Activated CD8-positive, alpha-beta memory T cell treated with anti-CD3 and anti-CD28 coated beads for 36 hours (primary cell): ENCODE data around the gene AJM1. TPM values are rescaled to one million over a fixed set of nuclear protein-coding genes. Genes with fewer than 3 reads are reported as not detected.
"Not testable (repeated sequence)": the region's sequence is repeated elsewhere in the genome, so short reads cannot be mapped to it uniquely, and the experiment has no call there.

Experiments used
- CTCF ChIA-PET: fragments of 350-600 bp; sonication (Branson Sonifier 250); formaldehyde crosslinking; loops from one replicate; lab custom pipeline; 2021; ENCODE audit warnings: antibody characterized with exemption; lab: Charles Lee
- POLR2A ChIA-PET: fragments of 350-600 bp; sonication (Branson Sonifier 250); formaldehyde crosslinking; loops from one replicate; lab custom pipeline; 2021; ENCODE audit warnings: antibody characterized with exemption; lab: Charles Lee
- total RNA-seq, 2 experiments: library from RNA; stranded (reverse); gene quantifications; one replicate each; pipeline ENCODE4 v1.2.3, GENCODE V29; 2021

Gene AJM1
- 1 to 10 TPM; 3.8 to 3.9 TPM for total RNA-seq

DNA sequence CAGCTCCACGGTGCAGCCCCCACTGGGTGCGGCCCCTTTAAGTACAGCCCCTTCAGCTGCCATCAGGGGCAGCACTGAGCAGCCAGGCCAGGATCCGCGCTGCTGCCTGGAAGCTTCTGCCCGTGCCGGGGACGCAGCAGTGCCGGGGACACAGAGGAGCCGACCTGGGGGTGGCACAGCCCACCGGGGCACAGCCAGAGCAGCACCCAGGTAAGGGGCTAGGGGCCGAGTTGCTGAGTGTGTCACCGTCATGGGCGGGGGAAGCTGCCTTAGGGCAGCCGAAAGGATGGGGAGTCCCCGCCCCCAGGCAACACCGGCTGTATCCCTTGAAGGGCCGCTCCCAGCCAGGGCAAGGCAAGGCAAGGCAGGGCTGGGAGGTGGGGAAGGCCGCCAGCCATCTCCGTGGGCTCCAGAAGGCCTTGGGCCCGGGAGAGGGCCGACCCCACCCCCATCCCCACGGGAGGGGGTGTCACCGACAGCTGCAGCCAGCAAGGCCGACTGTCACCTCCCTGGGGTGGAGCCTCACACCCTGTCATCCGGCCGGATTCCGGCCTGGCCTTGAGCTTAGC is at the start of gene AJM1:
TSS of gene AJM1 (plus strand) at position 99 of the 569 bp plus-strand sequence. CDS start 1,937 bp downstream, outside the sequence.
- ChIA-PET CTCF (interaction anchor here (0.6 to 3.6 kb wide), 30 partner anchors 9 to 192 kb away, joined by 3 to 21 read pairs (median 4); partner anchors contain the start of genes C8G, FUT7, PAXX and RABL6), POLR2A (interaction anchor here (0.8 to 1.5 kb wide), 3 partner anchors 60 to 287 kb away, joined by 3 to 5 read pairs (median 5); no protein-coding TSS in a partner anchor)

DNA sequence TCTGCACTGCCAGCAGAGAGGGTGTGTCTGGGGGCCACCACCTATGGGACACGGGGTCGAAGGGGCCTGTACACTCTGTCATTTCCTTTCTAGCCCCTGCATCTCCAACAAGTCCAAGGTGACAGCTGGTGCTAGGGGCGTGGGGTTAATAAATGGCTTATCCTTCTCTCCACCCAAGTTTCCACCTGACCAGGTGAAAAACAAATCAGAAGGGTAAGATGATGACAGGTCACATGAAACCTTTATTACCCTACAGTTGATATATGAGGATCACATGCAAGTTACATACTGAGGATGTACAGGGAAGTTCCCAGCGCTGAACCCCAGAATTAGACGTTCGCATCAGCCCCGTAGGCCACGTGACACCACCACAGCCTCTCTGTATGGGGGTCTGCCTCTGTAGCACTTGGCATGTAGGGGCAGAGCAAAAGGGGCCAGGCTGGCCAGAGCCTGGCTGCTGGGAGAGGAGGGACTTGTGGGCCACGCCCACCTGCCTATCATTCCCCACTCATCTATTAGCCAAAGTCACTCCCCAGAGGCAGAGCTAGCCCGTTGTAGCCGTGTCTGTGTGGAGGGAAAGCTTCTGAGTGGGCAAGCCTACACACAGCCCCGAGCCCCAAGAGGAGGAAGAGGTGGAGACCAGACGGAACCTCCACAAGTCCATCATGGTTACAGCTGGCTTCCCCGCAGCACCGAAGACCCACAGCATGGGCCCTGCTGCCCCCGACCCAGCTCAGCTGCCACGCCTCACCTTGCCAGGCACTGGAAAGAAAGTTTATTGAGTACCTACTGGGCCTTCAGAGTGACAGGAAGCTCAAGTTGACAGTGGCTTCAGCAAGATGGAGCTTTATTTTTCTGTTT is 49.0 kb upstream of the AJM1 start:
- CTCF ChIA-PET = interaction anchor here (1.0 to 1.6 kb wide), 6 partner anchors 9 to 274 kb away, joined by 3 to 7 read pairs (median 5); no protein-coding TSS in a partner anchor
- POLR2A ChIA-PET = no interaction called here

GRCh38 chr9:136794281-136794999 is 47.8 kb upstream of the AJM1 start:
- POLR2A ChIA-PET = no interaction called here
- CTCF ChIA-PET = interaction anchor here (0.8 to 1.4 kb wide), 3 partner anchors 17 to 273 kb away, joined by 4 to 7 read pairs (median 5); no protein-coding TSS in a partner anchor

DNA sequence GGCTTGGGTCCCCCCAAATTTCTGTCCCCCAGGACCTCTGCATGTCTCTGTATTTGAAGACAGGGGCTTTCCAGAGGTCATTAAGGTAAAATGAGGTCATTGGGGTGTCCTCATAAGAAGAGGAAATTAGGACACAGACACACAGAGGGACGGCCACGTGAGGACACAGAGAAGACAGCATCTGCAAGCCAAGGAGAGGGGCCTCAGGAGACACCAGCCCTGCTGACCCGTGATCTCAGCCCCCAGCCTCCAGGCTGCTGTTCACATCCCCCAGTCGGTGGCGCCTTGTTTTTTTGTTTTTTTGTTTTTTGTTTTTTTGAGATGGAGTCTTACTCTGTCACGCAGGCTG is 47.3 kb upstream of the AJM1 start:
- CTCF ChIA-PET = no interaction called here
- POLR2A ChIA-PET = no interaction called here

DNA sequence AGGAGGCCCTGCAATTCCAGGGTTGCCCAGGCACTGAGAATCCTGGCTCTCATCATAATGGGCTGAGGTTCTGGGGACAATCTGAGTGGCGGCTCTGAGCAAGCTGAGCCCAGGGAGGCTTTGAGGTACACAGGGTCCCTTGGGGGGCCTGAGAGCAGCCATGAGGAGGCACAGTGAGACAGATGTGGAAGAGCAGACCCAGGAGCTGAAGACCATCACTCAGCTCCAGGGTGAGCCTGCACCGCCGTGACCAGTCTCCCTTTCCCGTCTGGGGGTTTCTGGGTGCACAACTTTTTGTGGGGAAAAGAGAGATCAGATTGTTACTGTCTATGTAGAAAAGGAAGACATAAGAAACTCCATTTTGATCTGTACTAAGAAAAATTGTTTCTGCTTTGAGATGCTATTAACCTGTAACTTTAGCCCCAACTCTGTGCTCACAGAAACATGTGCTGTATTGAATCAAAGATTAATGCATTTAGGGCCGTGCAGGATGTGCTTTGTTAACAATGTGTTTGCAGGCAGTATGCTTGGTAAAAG is 46.0 kb upstream of the AJM1 start, which contains the start of gene CCDC183:
TSS of gene CCDC183 (plus strand) at position 101 of the 537 bp plus-strand sequence. CDS start at position 161, 60 bp downstream.
- POLR2A ChIA-PET = no interaction called here

GRCh38 chr9:136796775-136797347 is 45.4 kb upstream of the AJM1 start:
- CTCF ChIA-PET, POLR2A ChIA-PET: not testable (repeated sequence)

More for the DNA sequence above, 46.0 kb upstream of the AJM1 start, which contains the start of gene CCDC183:
- CTCF ChIA-PET = no interaction called here

DNA sequence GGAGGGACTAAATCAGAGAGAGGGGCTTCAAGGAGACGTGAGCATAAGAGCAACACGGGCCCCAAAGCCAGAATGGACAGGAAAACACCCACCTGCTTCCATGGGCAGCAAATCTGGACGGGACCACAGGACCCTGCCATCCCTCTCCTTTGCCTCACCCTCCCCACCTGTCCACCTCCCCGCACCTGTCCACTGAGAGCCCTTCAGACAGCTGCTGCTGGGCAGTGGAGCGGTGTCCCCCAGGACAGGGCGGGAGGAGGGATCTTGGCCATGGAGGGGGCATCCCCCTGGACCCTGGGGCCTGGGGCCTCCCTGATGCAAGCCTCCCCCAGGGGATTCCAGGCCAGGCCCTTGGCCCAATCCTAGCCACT is 43.6 kb upstream of the AJM1 start:
- POLR2A ChIA-PET = no interaction called here
- CTCF ChIA-PET = interaction anchor here (1.4 kb wide), 1 partner anchor 236 kb away, joined by 3 read pairs; no protein-coding TSS in a partner anchor

DNA sequence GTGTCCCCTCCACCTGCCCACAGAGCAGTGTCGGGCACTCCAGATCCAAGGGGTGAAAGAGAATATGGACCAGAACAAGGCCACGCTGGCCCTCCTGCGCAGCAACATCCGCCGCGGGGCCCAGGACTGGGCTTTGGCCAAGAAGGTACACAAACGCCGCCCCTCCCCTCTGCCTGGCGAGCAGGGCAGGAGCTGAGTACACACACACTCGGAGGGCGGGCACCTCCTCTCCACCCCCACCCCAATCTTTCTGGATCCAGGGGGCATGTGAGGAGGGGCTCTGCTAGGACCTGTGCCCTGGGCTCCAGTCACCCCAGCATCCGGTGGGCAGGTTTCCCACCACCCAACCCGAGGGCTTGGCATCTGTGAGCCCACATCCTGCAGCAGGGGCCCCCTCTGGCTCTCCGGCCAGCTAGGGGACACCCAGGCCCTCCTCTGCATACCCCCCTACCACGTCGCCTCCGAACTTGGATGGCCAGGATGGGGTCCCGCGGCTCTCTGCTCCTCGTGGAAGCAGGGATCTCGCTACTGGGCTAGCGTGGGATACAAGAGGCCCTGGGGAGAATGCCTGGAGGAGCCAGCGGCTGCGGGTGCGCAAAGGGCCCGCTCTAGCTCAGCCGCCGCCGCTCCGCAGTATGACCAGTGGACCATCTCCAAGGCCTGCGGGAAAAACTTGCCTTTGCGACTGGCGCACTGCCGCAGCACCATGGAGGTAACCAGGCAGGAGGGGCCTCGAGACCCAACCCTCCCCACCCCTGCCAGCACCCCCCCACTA is 43.0 kb upstream of the AJM1 start:
- CTCF ChIA-PET = interaction anchor here (1.4 kb wide), 1 partner anchor 236 kb away, joined by 3 read pairs; no protein-coding TSS in a partner anchor
- POLR2A ChIA-PET = interaction anchor here (0.7 to 1.7 kb wide), 2 partner anchors 193 to 246 kb away, joined by 3 to 5 read pairs; partner anchors contain the start of gene PAXX

GRCh38 chr9:136799854-136800657 is 42.2 kb upstream of the AJM1 start:
- POLR2A ChIA-PET = interaction anchor here (0.7 to 1.7 kb wide), 3 partner anchors 20 to 245 kb away, joined by 3 to 5 read pairs (median 3); partner anchors contain the start of gene PAXX

DNA sequence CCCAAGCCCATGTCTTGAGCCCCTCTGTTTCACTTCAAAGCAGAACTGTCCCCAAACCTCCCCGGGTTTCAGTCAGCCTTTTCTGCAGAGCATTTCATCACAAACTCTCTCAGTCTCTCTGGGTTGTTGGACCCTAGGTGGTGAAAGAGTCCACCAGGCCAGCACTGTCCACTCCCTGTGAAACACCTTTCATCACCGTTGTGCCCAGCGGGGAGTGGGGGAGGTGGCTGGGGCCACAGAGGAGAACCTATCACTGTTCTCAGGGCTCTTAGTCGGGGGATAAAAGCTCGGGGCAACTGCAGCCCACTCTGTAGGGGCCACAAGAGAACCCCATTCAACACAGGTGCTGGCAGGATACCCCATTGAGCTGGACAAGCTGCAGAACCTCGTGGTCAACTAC is 40.0 kb upstream of the AJM1 start:
- CTCF ChIA-PET = interaction anchor here (0.8 to 1.6 kb wide), 2 partner anchors 10 to 40 kb away, joined by 4 to 6 read pairs; partner anchors contain the start of gene AJM1
- POLR2A ChIA-PET = interaction anchor here (0.6 kb wide), 1 partner anchor 8 kb away, joined by 13 read pairs; no protein-coding TSS in a partner anchor

More at GRCh38 chr9:136799854-136800657, 42.2 kb upstream of the AJM1 start:
- CTCF ChIA-PET = interaction anchor here (1.0 kb wide), 1 partner anchor 42 kb away, joined by 3 read pairs; the partner anchor contains the start of gene AJM1

- CTCF ChIA-PET = interaction anchor here (1.6 kb wide), 1 partner anchor 10 kb away, joined by 6 read pairs; no protein-coding TSS in a partner anchor
- POLR2A ChIA-PET = not testable (repeated sequence)
Measured at GRCh38 chr9:136803009-136803550, 39.2 kb upstream of the AJM1 start.

DNA sequence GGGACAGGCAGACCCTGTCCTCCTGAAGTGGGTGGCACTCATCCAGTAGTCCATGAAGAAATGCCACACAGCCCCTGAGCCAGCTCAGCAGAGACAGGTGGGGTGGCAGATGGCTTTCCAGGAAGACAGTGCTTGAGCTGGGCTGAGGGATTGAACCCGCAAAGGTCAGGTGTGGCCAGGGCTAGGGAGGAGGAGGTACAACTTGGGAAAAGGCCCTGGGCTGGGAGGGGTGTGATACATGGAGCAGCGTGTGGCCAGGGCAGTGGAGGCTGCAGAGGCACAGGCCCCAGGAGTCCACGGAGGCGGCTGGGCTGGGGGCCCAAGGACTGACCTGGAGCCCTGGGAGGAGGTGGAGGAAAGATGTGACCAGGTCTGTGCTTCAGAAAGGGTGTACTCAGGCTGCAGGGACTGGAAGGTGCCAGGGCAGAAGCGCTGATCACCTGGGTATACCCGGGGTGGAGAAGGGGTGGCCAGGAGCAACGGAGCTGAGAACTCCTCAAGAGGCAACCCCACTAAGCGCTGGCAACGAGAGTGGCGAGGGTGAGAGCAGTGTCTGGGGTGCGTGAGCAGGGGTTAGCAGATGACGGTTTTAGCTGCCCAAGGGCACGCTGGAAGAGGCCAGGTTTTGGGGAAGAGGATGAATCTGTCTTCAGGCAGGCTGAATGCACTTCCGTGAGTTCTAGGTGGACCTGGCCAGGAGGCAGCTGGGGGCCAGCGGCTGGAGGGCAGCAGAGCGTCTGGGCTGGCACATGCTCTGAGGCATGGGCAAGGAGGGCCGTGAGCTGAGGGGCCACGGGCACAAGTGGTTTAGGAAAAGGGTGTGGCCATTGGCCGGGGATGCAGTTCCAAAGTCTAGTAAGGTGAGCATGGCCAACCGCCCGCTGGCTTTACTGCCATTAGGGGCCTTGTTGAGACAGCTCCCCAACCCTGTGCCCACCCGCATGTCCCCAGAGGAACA is 38.4 kb upstream of the AJM1 start:
- POLR2A ChIA-PET = no interaction called here
- CTCF ChIA-PET = interaction anchor here (1.0 kb wide), 1 partner anchor 172 kb away, joined by 5 read pairs; no protein-coding TSS in a partner anchor

DNA sequence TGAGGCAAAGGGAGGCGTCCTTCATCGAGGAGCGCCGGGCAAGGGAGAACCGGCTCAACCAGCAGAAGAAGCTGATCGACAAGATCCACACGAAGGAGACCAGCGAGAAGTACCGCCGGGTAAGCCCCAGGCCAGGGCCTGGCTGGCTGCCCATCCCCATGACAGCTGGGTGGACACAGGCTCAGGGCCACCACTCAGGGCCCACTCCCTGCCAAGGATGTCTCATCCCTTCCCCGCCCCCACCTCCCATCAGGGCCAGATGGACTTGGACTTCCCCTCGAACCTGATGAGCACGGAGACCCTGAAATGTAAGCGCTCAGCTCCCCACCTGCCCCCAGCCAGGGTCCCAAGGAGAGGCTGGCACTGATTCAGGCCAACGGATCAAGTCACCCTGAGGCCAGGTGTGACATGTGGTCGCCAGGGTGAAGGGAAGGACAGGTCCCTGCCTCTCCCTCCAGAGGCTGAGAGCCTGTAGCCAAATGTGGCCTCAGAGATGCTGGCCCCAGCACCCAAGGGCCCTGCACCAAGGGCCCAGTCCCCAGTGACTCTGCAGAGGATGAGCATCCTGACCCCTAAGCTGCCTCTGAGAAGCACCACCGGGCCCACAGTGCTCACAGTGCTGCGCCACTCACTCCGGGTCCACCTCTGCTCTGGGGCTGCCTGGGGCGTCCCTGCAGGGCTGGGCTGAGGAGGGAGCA is 37.6 kb upstream of the AJM1 start:
- POLR2A ChIA-PET = no interaction called here
- CTCF ChIA-PET = interaction anchor here (1.0 kb wide), 1 partner anchor 171 kb away, joined by 5 read pairs; no protein-coding TSS in a partner anchor

- ChIA-PET CTCF (interaction anchor here (1.2 to 1.7 kb wide), 2 partner anchors 13 to 39 kb away, joined by 3 to 7 read pairs; no protein-coding TSS in a partner anchor), POLR2A (no interaction called here)
Measured at GRCh38 chr9:136805207-136805740, 37.0 kb upstream of the AJM1 start.
